Retina (tissue), 1 donor: ENCODE measurements around the gene TENM3.
A peak's percentile ranks its signal among the peaks of the same experiment; 100 is the strongest.

ENCODE experiments used
- DNase-seq: peaks from one replicate; pipeline ENCODE4 v3.0.0-alpha.2; 2016

The TENM3 gene

GRCh38 chr4:182291597-182292270 lies 48.5 kb downstream of the TENM3 start:
- no peak for DNase-seq

DNA sequence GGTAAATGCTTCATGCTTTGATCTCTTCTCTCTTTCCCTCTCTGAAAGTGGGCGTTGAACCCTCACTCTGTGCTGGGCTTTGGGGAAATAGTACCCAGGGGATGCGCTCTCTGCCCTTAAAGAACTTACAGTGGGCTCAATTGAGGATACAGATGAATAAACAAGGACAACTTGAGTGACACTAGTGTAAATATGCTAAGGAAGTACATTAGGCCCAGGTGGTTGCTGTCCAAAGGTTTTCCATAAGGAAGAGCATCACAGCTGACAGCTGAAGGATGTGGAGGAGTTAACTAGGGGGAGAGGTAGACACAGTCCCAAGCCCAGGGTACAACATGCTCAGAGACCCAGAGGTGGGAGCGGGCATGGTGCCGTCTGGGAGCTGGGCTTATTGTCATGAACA lies 49.4 kb downstream of the TENM3 start:
- DNase-seq, result no peak

GRCh38 chr4:182293691-182294255 lies 50.6 kb downstream of the TENM3 start:
- DNase-seq, result no peak

DNA sequence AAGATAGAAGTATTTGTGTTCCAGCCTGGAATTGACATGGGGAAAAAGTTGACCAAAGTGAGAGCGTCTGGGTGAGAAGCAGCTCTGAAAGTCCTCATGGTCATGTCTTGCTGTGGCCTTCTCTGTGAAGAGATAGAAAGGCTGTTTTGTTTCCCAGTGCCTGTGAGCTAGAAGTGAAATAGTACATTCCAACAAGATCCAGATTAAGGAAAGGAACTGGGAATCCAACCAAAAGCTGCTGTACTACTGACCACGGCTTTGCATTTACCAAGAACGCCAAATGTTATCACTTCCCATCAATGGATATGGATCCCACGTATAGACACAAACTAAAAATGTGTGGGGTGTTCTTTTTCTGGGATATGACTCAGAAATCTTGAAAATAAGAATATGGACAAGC lies 51.2 kb downstream of the TENM3 start:
- DNase-seq, result no peak

- no peak for DNase-seq
Observed at GRCh38 chr4:182297659-182298058, 54.5 kb downstream of the TENM3 start.

- no peak for DNase-seq
Observed at GRCh38 chr4:182301736-182302135, 58.5 kb downstream of the TENM3 start.

GRCh38 chr4:182303847-182304246 lies 60.6 kb downstream of the TENM3 start:
- no peak for DNase-seq

GRCh38 chr4:182306792-182307507 lies 63.7 kb downstream of the TENM3 start:
- peak; percentile 55 for DNase-seq

DNA sequence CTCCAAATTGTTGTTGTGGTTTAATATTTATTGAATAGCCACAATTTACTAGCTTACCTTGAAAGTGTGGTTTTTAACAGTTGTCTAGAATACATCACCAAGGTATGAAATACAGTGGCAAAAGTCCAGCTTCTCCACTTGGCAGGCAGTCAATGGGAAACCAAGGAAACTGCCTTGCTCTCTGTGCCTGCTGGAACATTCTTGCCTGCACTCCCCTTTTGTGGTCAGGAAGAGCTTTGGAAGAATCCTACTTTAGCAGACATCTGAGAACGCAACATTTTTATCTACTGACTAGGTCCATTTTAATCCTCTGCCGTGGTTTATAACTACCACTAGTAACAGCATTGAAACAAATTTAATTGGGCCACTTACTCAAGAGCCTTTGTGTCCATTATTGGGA lies 64.5 kb downstream of the TENM3 start:
- DNase-seq, result no peak

DNA sequence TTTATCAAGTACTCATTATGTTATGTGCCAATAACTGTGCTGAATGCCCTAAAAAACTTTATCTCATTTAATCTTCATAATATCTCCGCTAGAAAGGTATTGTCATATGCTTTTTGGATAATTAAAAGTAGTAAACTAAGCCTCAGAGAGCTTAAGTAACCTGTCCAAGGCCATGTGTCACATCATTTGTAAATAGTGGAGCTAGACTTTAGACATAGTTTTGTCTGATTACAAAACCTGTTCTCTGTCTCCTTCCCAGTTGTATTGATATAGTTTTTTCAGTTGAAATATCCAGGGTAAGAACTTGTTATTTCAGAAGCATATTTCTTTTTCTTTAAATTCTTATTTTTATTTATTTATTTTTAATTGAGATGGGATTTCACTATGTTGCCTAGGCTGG lies 66.7 kb downstream of the TENM3 start:
- DNase-seq, result no peak

GRCh38 chr4:182310316-182310715 lies 67.1 kb downstream of the TENM3 start:
- DNase-seq, result no peak

DNA sequence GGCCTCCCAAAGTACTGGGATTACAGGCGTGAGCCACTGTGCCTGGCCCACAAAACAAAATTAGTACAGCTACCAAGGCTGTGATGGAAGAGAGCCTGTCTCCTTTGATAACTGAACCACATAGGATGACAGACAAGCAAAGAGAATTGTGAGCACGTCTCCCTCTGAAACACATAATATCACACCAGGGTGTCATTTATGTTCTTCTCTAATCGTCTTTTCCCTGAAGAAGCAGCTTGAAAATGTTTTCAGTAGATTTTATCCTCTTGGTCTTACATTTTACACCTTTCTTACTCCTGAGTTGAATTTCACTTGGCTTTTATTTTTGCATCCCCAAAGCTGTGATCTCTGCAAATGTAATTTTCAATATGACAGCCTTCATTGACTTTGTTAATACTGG lies 67.8 kb downstream of the TENM3 start:
- DNase-seq, result no peak

DNA sequence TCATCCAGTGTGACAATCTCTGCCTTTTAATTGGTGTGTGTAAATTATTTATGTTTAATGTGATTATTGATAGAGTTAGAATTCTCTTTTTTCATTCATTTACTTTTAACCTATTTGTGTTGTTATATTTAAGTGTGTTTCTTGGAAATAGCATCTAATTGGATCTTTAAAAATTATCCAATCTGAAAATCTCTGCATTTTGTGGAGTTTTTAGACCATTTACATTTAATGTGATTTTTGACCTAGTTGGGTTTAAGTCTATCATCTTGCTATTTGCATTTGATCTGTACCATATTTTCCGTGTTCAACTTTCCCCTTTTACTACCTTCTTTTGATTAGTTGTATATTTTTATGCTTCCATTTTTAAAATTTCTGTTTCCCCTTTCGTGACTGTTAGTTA lies 71.3 kb downstream of the TENM3 start:
- no peak for DNase-seq

DNA sequence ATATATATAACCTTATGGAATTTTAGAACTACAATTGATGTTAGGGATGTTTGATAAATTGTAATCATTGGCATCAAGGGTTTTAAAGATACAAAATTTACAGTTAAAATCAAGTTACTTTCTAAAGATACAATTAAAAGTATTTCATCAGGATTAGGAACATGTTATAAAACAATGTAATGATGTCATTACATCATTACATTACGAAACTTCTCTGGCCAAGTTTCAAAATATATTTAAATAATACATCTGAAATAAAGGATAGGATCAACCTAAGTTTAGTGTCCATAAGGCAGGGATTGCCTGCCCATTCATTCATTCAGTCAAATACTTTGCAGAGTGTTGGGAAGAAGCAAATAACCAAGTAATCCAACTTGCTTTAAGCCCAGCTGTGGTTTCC lies 75.1 kb downstream of the TENM3 start:
- no peak for DNase-seq

- no peak for DNase-seq
Observed at GRCh38 chr4:182320092-182320491, 76.9 kb downstream of the TENM3 start.

DNA sequence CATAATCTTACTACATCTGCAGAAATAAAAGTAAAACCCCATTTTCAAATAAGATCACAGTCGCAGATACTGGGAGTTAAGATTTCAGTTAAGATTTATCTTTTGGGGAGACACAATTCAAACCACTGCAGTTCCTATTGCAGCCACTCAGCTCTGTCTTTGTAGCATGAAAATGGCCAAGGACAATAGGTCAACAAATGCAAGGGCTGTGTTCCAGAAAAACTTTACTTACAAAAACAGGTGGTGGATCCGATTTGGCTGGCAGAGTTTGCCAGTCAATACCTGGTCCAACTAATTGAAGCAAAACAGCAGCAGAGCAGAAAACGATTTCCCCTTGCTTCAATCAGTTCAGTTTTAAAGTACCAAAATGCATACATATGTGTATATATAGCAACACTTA lies 77.4 kb downstream of the TENM3 start:
- DNase-seq, result no peak

GRCh38 chr4:182324282-182324681 lies 81.1 kb downstream of the TENM3 start:
- no peak for DNase-seq

GRCh38 chr4:182325397-182325796 lies 82.2 kb downstream of the TENM3 start:
- no peak for DNase-seq

DNA sequence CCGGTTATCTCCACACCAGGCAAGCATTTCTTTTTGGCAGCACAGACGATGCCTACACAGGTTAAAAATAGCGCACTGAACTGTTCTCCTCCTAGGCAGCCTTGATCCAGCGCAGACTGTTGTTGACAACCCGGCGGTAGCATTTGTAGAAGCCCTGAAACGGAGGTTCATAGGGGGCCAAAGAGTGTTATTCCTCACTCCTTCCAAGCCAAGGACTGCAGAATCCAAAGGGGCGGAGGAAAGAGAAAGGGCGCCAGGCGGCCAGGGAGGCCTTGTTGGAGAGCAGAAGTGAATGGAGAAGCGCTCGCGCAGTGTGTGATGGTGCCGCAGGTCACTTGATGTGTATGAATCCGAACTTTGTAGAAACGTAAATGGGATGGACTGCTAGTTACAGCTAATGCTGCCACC lies 82.7 kb downstream of the TENM3 start:
- no peak for DNase-seq

GRCh38 chr4:182328505-182328904 lies 85.3 kb downstream of the TENM3 start:
- DNase-seq, result no peak

DNA sequence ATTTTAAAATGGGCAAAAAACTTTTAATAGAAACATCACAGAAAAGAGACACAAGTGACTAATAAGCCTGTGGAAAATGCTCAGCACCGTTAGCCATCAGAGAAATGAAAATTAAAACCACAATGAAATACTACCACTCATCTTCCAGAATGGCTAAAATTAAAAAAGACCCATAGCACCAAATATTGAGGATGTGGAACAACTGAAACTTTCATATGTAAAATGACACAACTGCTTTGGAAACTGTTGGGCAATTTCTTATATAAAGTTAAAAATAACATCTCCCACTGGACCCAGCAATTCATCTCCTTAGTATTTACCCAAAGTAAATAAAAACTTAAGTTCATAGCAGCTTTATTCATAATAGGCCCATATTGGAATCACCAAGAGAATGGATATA lies 94.2 kb downstream of the TENM3 start:
- DNase-seq, result no peak

GRCh38 chr4:182338063-182338462 lies 94.9 kb downstream of the TENM3 start:
- no peak for DNase-seq

- DNase-seq, result no peak
Observed at GRCh38 chr4:182338746-182339145, 95.5 kb downstream of the TENM3 start.

- no peak for DNase-seq
Observed at GRCh38 chr4:182339221-182339641, 96.0 kb downstream of the TENM3 start.
